GM12872 (cell line): ENCODE results near the gene GPS1.

Experiments used
- CTCF ChIP-seq: IDR thresholded peaks from 3 replicates; pipeline ENCODE4 v1.5.1; 2011; ENCODE audit warnings: low read depth, mild to moderate bottlenecking, low read length, moderate library complexity; ENCODE audit not compliant: insufficient read depth

The GPS1 gene

GRCh38 chr17:82031303-82031884 lies 20.3 kb upstream of the GPS1 start, which contains the start of gene RAC3:
Gene RAC3 (plus strand): TSS chr17:82031678. CDS start chr17:82031762, 84 bp downstream.
- TF ChIP-seq CTCF, result no peak

DNA sequence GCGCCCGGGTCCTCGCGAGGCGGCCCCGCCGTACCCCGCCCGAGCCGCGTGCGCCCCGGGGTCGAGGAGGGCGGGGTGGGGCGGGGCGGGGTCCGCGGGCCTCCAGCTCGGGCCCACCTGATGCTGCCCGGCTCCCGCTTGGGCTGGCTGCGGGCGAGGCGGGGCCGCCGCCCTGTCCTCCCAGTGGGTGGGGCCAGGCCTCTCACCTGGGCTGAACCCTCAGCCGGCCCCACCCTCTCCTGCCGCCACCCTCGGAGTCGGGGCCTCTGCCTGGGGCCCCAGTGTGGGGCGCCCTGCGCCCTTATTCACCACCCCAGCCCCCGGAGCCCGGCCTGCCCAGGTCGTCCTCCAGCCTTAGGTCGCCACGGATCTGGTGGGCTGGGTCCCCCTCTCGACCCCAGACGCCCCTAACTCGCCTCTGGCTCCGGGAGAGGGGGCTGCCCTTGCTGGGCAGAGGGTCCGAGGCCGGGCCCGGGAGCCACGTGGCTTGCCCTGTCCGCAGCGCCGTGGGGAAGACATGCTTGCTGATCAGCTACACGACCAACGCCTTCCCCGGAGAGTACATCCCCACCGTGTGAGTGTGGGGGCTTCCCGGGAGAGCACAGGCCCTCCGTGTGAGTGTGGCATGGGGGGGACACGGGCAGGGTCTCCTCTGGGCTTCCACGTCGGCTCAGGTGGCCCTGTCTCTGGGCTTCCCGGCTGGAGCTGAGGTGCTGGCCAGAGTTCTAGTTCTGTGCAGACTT lies 19.6 kb upstream of the GPS1 start:
- no peak for TF ChIP-seq CTCF

GRCh38 chr17:82033359-82034085 lies 18.2 kb upstream of the GPS1 start:
- TF ChIP-seq CTCF, result no peak

DNA sequence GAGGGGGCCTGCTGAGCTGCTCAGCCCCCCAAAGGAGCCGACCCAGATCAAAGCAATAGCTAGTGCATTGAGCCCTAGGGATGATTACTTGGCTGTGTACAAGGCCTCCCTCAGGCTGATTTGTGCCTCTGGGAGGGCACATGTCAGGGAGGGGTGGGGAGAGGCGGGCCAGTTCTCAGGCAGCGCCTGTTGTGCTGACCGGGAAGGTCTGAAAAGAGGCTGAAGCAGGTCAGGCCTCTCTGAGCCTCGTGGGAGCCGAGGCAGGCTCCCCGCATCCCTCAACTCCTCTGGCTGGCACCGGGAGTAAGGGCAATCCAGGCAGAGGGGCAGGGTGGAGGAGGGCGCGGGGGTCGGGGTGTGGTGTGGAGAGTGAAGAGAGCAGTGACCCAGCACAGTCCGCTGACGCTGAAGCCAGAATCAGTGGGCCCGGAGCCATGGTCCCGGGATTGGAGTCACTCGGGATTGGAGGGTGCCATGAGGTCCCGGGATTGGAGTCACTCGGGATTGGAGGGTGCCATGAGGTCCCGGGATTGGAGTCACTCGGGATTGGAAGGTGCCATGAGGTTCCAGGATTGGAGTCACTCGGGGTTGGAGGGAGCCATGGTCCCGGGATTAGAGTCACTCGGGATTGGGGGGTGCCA lies 17.2 kb upstream of the GPS1 start:
- TF ChIP-seq CTCF, result no peak

DNA sequence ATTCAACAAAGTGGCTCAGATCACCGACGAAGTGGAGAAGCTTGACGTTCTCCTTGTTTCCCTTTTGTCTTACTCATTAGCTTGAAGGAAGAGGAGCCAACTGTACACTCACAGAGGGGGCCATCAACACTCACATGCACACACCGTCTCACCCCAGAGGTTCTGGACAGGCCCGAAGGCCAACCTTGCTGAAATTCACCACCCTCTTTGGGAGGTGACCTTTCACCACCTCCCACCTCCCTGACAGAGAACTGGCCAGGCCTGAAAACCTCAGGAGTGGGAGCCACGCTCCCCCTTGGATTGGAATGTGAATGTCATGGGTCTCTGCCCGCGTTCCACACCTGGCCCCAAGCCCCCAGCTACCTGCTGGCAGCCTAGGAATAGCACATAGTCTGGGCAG lies 16.2 kb upstream of the GPS1 start:
- no peak for TF ChIP-seq CTCF

DNA sequence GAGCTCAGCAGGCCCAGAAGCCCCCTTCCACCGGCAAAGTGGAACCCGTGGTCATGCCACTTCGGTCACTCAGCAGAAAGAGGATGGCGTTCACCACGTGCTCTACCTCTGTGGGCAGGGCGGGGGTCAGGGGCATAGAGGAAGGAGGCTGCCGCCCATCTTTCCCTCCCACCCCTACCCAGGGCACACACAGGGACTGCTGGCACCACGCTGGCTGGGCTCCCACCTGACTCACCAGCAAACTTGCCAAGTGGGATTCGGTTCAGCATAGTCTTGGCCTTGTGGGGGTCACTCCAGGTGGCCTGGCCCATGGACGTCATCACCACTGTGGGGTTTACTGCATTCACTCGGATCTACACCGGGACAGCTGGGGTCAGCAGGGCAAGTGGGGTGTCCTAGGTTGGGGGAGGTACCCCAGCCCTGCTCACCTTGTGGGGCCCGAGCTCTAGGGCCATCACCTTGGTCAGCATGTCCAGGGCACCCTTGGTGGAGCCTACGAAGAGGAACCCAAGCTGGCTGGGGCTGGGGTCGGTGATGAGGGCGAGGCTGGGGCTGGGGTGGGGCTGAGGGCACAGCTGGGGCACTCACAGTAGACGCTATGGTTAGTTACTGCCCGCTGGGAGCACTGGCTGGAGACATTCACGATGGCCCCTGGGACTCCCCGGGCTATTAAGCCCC lies 15.6 kb upstream of the GPS1 start:
- TF ChIP-seq CTCF, result no peak

DNA sequence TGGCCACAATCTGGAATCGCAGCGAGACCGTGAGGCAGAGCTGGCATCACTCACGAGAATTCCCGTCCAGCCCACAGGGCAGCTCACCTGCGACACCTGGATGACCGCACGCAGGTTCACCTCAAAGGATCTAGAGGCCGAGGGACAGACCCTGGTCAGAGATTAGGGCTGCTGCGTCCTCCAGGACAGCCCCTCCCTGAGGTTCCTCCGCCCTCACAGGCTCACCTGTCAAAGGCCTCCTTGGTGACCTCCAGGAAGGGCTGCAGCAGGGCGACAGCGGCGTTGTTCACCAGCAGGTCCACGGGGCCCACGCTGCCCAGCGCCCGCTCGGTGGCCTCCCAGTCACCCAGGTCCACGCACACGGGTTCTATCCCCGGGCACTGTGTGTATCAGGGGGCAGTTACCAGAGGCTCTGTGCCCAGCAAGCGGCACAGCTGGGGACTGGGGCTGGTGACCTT lies 15.0 kb upstream of the GPS1 start:
- TF ChIP-seq CTCF, result no peak
